ELF-1 (cell line): ENCODE results near the gene UBXN4.
"Not testable (repeated sequence)": the region's sequence is repeated elsewhere in the genome, so short reads cannot be mapped to it uniquely, and the experiment has no call there.

Source experiments
- DNase-seq: peaks from one replicate; pipeline ENCODE4 v3.0.0-alpha.2; 2016; ENCODE audit warnings: low read depth, low spot score

The UBXN4 gene

DNA sequence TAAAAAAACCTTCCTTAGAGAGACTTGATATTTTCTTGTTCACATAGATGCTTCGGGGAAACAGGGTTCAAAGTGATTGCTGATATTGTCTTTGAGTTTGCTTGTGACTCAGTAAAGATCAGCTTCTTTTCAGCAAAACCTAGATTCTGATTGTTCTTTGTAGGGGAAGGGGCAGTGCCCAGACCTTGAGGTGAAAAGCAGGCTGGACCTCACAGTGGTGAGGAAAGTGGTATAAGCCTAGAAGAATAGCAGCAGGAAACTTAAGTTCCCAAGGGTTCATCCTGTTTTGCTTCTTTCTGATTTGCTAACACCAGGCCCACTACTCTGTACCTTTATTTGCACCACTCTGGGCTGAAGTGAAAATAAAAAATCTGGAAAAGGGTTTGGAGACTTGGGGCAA, 20.9 kb downstream of the UBXN4 start:
- DNase-seq = no peak

DNA sequence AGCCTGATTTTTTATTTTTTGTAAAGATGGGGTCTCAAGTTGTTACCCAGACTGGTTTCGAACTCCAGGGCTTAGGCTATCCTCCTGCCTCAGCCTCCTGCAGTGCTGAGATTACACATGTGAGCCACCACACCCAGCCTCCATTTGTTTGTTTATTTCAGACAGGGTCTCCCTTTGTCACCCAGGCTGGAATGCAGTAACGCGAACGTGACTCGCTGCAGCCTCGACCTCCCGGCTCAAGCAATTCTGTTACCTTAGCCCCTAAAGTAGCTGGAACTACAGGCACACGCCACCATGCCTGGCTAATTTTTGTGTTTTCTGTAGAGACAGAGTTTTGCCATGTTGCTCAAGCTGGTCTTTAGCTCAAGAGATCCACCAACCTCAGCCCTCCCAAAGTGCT, 27.2 kb downstream of the UBXN4 start:
- DNase-seq = peak; percentile 33

- no peak for DNase-seq
Measured at GRCh38 chr2:135773319-135773718, 31.7 kb downstream of the UBXN4 start.

DNA sequence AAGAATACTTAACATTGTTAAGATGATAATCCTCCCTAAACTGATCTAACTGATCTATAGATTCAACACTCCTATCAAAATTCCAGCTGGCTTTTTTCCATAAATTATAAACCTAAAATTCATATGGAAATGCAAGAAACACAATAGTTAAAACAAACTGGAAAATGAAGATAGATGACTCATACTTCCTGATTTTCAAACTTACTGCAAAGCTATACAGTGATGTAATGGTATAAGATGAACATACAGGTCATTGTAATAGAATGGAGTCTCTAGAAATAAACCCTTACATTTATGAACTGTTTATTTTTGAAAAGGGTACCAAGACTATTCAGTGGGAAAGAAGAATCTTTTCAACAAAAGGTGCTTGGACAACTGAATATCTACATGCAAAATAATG, 32.3 kb downstream of the UBXN4 start:
- DNase-seq = no peak

GRCh38 chr2:135775420-135775819, 33.8 kb downstream of the UBXN4 start:
- DNase-seq = no peak

GRCh38 chr2:135776367-135776766, 34.7 kb downstream of the UBXN4 start:
- DNase-seq = no peak

DNA sequence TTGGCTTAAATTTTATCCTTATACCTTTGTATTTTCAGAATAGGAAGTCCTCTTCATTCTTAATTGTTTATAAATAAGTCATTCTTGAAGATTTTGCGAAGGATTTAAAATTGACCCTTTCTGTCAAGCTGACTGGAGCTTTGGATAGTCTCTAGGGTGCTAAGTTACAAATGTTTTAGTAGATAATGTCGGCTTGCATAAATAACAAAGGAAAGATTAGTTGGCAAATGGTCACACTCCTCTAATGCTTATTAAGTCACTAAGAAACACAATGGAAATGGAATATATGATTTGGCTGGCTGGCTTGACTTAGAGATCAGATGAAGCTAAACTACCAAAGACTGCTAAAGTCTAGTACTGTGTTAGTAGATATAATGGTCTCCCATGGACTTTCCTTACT, 40.6 kb downstream of the UBXN4 start:
- no peak for DNase-seq

GRCh38 chr2:135783439-135783838, 41.8 kb downstream of the UBXN4 start:
- DNase-seq = no peak

DNA sequence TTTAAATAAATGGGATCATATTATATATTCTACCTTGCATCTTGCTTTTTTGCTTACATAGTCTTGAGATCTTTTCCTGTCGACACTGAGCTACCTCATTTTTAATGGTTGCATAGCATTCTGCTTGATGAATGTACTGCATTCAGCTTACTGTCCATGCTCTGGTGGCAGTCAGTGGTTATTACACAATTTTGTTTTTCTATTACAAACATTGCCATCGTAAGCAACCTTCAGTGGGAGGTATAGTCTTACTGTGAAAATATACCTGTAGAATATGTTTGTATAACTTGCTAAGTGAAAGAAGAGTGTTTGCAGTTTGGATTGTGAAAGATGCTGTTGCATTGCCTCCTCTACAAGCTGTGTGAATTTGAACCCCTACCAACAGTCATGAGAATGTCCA, 43.4 kb downstream of the UBXN4 start:
- no peak for DNase-seq

DNA sequence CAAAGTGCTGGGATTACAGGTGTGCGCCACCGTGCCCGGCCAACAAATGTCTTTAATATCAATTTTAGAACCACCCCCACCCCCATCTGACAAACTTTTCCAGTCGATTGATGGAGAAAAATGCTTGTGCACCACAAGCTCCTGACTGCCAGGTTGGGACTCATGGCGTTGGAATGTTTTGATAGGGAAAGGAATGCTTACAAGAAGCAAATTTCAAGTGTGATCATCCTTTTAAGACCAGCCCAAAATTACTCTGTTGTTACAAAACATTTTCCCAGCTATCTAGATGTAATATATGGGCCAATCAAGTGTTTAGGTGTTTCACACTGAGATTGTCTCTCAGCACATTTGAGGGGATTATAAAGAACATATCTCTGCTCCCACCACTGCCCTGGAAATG, 45.2 kb downstream of the UBXN4 start:
- no peak for DNase-seq

DNA sequence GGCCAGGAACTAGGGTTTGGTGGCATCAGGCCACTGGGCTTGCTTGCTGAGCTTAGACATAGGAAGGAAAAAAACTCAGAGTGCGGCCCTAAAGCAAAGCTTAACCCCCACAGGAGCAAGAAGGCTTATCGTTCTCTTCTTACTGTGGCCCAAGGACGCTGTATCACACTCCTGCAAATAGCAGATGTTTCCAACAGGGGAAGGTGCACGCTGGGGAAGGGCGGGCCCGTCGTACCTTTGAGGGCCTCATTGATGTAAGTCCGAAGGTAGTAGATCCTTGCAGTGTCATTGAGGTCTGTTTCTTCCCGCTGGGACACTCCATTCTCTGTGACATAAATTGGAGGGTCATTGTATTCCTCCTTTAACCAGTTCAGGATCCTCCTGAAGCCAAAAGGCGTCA, 48.8 kb downstream of the UBXN4 start:
- DNase-seq = no peak

GRCh38 chr2:135791418-135792190, 49.9 kb downstream of the UBXN4 start:
- DNase-seq = no peak

GRCh38 chr2:135792401-135793150, 50.9 kb downstream of the UBXN4 start:
- DNase-seq = no peak

- not testable (repeated sequence) for DNase-seq
Measured at GRCh38 chr2:135795641-135796040, 54.0 kb downstream of the UBXN4 start.

- no peak for DNase-seq
Measured at GRCh38 chr2:135796606-135797005, 55.0 kb downstream of the UBXN4 start.

DNA sequence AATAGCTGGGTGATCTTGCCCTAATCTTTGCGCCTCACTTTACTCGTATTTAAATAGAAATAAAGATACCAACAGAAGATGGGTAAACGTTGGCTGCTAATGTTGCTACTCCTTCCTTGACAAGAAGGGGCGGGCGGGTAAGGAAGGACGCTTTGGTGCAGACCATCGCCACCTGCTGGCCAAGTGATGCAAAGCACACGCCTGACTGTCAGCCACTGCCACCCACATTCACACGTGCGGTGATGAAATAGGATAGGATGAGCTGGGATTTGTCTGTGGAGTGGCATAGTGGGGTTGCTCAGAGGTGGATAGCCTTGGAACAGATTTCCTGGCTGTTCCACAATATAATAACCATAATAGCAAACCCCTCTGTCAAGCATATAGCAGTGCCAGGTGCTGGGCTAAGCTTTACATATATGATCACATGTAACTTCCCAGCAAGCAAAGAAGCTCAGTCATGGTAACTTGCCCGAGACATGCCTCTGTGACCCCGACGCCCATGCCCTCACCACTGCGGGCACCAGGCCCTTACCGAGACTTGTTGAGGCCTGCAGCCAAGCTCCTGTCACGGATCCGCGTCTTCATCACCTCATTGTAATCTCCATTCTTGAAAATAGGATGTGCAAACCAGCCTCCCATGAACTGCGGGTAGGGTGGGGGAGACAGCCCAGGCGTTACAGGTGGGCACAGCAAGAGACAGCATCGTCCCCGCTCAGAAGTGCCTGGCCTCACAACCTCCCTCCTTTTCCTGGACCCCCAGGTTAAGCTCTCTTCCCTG, 56.0 kb downstream of the UBXN4 start:
- peak; percentile 92 for DNase-seq

GRCh38 chr2:135798275-135798705, 56.6 kb downstream of the UBXN4 start:
- DNase-seq = no peak

- no peak for DNase-seq
Measured at GRCh38 chr2:135798762-135799161, 57.1 kb downstream of the UBXN4 start.

- DNase-seq = no peak
Measured at GRCh38 chr2:135799738-135800137, 58.1 kb downstream of the UBXN4 start.

- DNase-seq = no peak
Measured at GRCh38 chr2:135800513-135801460, 59.1 kb downstream of the UBXN4 start.

GRCh38 chr2:135802350-135802749, 60.7 kb downstream of the UBXN4 start:
- DNase-seq = no peak
